Sigmoid colon (tissue), 4 donors: ENCODE results near the gene ALDOB.

Source experiments
- CTCF ChIP-seq, 4 experiments: fragments of 450-650 bp in 3 of 4; fragments of 200-600 bp in 1 of 4; IDR thresholded peaks; one replicate each; pipeline ENCODE4 v1.5.1; 2016 to 2019; ENCODE audit warnings: antibody characterized with exemption in 4 of 4, mild to moderate bottlenecking in 3 of 4, moderate library complexity in 2 of 4
- EP300 ChIP-seq, 4 donors: sonication (generic); formaldehyde crosslinking; IDR thresholded peaks; one replicate each; pipeline ENCODE4 v1.6.1; 2017; ENCODE audit warnings: antibody characterized with exemption in 4 of 4
- POLR2A ChIP-seq, 2 donors: fragments of 450-650 bp; IDR thresholded peaks; one replicate each; pipeline ENCODE4 v1.6.1; 2016; ENCODE audit warnings: antibody characterized with exemption in 2 of 2, mild to moderate bottlenecking in 2 of 2, moderate library complexity in 2 of 2
- POLR2AphosphoS5 ChIP-seq, 4 donors: sonication (generic); formaldehyde crosslinking; IDR thresholded peaks; one replicate each; pipeline ENCODE4 v1.6.1; 2017; ENCODE audit warnings: antibody characterized with exemption in 4 of 4

DNA sequence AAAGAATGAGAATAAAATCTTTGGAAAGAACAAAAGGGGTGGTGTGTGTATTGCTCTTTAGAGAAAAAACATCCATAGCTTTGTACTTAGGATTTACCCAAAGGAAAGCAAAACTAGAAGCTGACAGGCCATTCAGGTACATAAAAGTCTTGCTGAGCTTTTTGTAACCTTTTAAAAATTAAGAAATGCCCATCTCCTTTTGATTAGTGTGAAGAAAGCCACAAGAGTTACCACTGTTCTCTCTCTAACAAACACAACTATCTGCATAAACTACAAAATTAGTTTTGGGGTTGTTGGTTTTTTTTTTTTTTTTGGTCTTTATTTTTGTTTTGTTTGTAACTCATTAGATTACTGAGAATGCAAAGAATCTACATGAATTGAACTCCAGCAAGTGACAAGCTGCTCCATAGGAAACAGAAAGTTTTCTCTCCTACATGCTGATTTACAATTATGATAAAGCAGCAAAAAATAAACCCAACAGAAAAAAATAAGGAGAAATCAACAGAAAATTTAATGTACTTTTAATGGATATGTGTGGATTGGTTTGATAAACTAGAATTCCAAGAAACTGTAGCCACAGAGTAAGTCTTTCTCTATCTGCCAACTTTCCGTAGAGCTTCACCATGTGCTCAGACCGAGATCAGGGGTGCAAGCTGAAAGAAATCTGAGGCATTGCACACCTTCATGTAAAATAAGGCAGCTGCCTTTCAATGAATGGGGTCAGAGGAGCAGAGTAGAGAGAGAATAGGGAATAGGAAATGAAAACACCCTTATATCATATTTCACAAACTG, 63.1 kb downstream of the ALDOB start:
- TF ChIP-seq CTCF (IDR thresholded peaks at IDR 0.05) (no peak), POLR2A (IDR thresholded peaks at IDR 0.05) (no peak), EP300 (IDR thresholded peaks at IDR 0.05) (no peak), POLR2AphosphoS5 (IDR thresholded peaks at IDR 0.05) (no peak)
